ENCODE measurements around the gene TRAK1.

Gene TRAK1

GRCh38 chr3:42119561-42120355 lies 28.6 kb downstream of the TRAK1 start:
- H3K27ac ChIP-seq, result peak overlapping the region; percentile 93
- DNase-seq (ENCODE audit: low read depth, low spot score), result no peak

GRCh38 chr3:42120866-42121265 lies 29.7 kb downstream of the TRAK1 start:
- H3K27ac ChIP-seq, result peak overlapping the region; percentile 93
- no peak for DNase-seq (ENCODE audit: low read depth, low spot score)

DNA sequence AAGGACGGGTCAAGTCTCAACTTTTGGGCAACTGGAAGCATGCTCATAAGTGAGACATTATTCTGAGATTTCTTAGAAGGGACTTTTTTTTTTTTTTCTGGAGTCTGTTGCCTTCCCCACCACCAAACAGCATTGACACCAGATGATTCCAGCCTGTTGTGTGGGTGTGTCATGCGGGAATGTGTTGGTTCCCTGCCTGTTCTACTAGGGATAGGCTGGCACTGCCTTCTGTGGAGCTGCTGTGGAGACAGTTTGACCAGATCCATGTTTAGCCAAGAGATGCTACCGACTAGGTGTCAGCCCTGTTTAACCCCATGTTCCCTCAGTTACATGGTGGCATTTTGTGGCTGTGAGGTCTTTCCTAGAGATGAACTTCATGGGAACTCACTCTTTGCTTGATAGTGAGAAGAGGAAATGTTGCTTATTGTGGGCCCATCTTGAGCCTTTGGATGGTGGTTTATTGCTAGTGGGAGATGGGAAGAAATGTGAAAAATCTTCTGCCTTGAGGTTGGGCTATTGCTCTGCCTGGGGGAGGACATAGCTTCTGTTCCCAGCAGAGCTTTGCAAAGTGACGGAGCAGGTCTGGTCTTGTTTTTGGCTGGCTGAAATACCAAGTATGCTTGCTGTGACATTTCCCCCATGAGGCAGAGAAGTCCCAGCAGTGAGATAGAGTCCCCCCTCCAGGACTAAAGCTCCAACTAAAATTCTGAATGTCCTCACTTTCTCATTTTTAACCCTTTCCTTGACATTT lies 31.3 kb downstream of the TRAK1 start:
- no peak for DNase-seq (ENCODE audit: low read depth, low spot score)
- H3K27ac ChIP-seq, result peak overlapping the region; percentile 93

DNA sequence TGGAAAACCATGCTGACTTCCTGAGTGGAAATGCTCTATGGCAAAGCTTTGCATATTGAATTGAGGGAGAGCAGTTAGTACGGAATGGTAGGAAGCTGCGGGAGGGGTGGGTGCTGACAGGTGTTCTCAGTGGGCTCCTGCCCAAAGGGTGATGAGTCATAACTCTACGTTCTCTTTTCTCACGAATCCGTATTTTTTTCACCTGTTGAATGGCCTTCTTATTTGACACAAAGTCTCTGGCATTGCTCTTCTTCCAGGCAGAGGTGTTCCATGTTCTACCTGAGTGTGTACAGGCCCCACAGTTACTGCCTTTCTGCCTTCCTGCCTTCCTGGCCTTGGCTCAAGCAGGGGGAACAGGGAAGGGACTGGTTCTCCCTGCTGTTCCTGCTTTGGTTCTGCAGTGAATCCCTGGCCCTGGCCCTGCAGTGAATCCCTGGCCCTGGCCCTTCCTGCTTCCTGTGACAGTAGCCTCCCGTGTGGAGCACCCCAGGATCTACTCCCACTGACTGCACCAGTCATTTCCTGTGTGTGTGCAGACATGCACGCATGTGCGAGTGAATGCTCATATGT lies 31.9 kb downstream of the TRAK1 start:
- DNase-seq (ENCODE audit: low read depth, low spot score), result no peak
- H3K27ac ChIP-seq, result peak overlapping the region; percentile 93

DNA sequence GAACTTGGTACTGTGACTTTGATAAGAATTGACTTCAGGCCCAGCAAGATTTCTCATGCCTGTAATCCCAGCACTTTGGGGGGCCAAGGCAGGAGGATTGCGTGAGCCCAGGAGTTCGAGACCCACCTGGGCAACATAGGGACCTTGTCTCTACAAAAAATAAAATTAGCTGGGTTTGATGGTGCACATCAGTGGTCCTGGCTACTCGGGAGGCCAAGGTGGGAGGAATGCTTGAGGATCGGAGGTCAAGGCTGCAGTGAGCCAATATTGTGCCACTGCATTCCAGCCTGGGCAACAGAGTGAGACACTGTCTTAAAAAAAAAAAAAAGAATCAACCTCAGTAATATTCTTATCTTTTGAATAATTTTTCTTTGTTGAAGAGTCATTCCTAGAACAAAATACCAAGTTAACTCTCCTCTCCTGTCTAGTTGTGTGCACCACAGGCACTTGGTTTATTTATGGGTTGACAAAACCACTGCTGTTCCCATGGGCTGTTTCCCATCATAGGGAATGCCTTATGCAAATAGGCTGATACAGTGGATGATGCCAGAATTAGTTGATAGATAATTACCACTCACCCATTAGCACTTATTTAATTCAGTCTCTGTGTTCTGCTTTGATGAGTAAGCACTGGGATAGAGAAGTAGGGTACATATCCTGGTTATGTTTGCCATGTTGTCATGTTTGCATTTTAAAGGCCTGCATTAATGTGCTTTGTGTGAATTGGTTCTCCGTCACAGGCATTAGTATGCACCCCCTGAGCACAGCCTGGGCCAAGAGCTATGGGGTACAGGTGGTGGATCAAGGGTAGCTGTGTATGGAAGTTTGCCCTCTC lies 32.9 kb downstream of the TRAK1 start:
- peak overlapping the region; percentile 93 for H3K27ac ChIP-seq

DNA sequence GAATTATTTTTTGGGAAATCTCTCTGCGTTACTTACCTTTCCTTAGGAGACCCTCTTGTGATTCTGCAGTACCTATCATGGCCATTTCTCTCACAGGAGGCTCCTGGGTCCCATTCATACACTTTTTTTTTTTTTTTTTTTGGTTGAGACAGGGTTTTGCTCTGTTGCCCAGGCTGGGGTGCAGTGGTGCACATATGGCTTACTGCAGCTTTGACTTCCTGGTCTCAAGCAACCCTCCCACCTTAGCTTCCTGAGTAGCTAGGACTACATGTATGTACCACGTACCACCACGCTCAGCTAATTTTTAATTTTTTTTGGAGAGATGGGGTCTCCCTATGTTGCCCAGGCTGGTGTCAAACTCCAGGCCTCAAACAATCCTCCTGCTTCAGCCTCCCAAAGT lies 36.1 kb downstream of the TRAK1 start:
- DNase-seq (ENCODE audit: low read depth, low spot score), result no peak
- H3K27ac ChIP-seq, result no peak overlapping the region

More for the DNA sequence above, 32.9 kb downstream of the TRAK1 start:
- no peak for DNase-seq (ENCODE audit: low read depth, low spot score)

DNA sequence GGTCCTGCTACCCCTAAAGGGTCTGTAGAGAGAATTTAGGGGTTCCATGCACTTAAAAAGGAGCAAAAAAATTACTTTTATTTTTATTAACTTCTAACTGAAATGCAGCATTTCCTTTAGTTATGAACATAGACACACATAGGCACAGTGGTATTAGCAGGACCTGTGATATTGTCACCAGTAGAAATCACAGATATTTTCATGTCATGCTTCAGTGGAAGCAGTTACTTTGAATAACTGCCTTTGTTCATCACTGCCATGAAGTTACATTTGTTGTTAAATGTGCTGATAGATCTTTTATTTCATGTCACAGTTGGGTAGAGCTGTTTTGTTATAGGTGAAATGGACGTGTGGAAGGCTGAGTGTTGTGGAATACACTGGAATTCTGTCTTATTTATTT lies 37.4 kb downstream of the TRAK1 start:
- no peak for DNase-seq (ENCODE audit: low read depth, low spot score)
- H3K27ac ChIP-seq, result peak overlapping the region; percentile 59

DNA sequence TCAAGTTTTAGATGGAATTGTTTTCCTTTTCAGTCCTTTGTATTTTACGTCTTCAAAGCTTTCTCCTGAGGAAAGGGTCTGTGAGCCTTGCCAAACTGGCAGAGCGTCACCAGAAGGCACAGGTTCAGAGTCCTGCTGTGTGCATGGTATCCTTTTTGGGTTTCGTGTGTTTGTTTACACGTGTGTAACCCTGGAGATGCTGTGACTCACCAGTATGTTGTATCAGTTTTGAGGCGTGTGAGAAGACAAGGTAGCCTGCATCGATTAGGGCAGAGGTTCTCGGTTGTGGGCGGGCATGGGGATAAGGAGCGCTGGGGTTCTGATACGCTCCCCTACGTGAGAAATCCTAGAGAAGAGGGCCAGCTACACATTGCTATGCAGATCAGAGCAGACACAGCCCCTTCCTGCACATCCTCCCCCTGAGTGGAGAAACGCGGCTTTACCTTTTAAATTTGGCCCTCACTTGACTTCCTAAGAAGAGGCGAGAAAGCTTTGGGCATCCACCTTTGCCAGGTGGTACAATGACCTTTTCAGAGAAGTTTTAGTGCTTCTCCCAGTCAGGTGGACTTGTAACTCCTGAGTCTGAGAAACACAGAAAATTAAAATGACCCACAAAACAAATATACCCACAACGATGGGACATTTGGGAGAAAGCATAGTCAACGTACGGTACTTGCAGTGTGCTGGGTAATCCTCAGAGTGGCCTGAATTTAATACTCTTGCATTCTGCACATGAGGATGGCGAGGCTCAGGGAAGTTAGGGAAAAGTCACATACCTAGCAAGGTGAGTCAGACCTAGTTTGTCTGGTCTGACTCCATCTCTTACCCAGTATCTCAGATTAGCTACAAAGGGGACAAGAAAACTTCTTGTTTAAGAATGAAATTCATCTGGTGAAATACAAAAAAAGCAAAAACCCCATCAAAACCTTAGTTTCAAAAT lies 38.1 kb downstream of the TRAK1 start:
- peak overlapping the region; percentile 59 for H3K27ac ChIP-seq
- DNase-seq (ENCODE audit: low read depth, low spot score), result no peak

DNA sequence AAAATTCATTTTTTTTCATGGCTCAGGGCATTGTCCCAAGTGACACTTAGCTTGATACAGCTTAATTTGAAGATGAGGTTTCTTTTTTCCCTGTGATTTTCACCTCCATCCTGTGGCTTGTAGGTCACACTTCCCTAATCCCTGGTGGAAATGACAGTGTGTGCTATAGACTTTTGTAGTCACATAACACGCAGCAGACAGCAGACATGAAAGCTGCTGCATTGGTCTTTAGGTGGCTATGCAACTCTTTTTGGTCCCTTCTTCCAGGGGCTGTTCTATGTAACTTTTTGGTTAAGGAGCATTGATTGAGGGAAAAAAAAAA lies 38.8 kb downstream of the TRAK1 start:
- DNase-seq (ENCODE audit: low read depth, low spot score), result no peak

GRCh38 chr3:42130329-42131070 lies 39.3 kb downstream of the TRAK1 start:
- DNase-seq (ENCODE audit: low read depth, low spot score), result no peak
- H3K27ac ChIP-seq, result peak overlapping the region; percentile 59

More for the DNA sequence above, 38.8 kb downstream of the TRAK1 start:
- H3K27ac ChIP-seq, result peak overlapping the region; percentile 59

- H3K27ac ChIP-seq, result no peak overlapping the region
- no peak for DNase-seq (ENCODE audit: low read depth, low spot score)
Measured at GRCh38 chr3:42133500-42134298, 42.5 kb downstream of the TRAK1 start.

DNA sequence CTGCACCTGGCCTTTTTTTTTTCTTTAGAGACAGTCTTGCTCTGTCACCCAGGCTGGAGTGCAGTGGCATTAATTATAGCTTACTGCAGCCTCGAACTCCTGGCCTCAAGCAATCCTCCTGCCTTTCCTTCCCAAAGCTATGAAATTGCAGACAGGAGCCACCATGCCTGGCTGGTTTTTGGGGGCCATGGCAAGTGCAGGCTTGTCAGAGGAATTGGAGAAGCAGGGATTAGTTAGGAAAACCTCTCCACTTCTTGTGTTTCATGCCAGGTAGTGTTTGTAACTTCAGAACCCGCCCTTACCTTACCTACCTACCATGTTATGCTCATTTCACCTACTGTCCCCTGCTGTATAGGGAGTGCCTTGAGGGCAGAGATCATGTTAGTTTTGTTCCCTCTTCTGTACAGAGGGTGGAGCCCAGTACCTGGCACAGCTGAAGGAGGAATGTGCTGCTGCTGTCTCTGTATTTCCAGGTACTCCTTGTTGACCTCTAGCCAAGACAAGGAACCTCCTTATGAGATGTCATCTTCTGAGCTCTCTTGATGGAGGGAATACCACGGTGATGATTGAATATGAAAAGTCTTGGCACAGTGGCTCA lies 43.8 kb downstream of the TRAK1 start:
- H3K27ac ChIP-seq, result no peak overlapping the region
- no peak for DNase-seq (ENCODE audit: low read depth, low spot score)

GRCh38 chr3:42139621-42140453 lies 48.7 kb downstream of the TRAK1 start:
- DNase-seq (ENCODE audit: low read depth, low spot score), result no peak

GRCh38 chr3:42140665-42141203 lies 49.6 kb downstream of the TRAK1 start:
- DNase-seq (ENCODE audit: low read depth, low spot score), result no peak
- no peak overlapping the region for H3K27ac ChIP-seq

More at GRCh38 chr3:42139621-42140453, 48.7 kb downstream of the TRAK1 start:
- H3K27ac ChIP-seq, result no peak overlapping the region

DNA sequence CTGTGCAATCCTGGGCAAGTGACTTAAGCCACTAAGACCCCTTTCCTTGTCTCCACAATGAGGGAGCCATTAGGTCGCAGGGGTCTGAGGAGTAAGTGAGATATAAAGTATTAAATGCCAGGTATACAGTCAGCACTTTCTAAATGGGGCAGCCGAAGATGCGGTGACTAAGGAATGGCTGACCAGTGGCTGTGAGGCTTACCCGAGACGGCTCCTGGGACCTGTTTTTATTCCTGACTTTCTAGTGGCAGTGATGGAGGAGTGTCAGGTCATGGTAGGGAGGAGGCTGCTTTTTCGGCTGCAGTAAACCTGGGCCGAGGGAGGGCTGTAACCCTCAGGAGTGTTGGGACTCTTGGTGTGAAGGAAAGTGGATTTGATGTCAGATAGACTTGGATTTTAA lies 52.3 kb downstream of the TRAK1 start:
- no peak for DNase-seq (ENCODE audit: low read depth, low spot score)
- no peak overlapping the region for H3K27ac ChIP-seq

DNA sequence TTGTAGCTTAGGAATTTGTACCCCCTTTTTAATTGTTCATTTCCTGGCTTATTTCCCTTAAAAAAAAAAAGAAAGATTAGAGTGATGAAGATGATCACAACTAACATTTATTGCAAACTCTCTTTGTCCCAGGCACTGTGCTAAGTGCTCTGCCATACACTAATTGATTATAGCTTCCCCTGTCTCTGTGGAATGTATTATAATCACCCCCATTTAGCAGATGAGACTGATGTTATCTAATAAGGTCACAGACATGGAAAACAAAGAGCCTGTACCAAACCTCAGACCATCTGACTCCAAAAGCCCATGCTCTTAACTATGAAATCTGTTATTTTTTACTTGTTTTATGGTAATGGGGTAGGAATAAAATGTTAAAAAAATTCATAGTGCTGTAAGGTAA lies 53.1 kb downstream of the TRAK1 start:
- no peak overlapping the region for H3K27ac ChIP-seq
- DNase-seq (ENCODE audit: low read depth, low spot score), result no peak
